CD14-positive monocyte (primary cell): ENCODE results near the gene LMO3. TPM values are rescaled to one million over a fixed set of nuclear protein-coding genes. Genes with fewer than 3 reads are reported as not detected.

Source experiments
- DNase-seq, 3 donors: peaks; one replicate each; pipeline ENCODE4 v3.0.0-alpha.2; 2011 to 2022
- H2AFZ ChIP-seq: 2 replicates; pipeline ENCODE4 v1.6.0; 2012; ENCODE audit warnings: mild to moderate bottlenecking, low read depth, low read length, inconsistent platforms; ENCODE audit not compliant: insufficient read depth, poor library complexity, severe bottlenecking
- H3K27ac ChIP-seq, 2 donors: 1 replicate in 1 of 2; 2 replicates in 1 of 2; pipeline ENCODE4 v1.5.1; 2012 to 2013; ENCODE audit warnings: low read length in 2 of 2, control low read depth in 1 of 2, inconsistent platforms in 1 of 2, low read depth in 1 of 2, mild to moderate bottlenecking in 1 of 2
- H3K27me3 ChIP-seq, 2 donors: one replicate each; pipeline versions ENCODE4 v1.6.0 to v1.6.1; 2011 to 2013; ENCODE audit warnings: low read length in 2 of 2; ENCODE audit not compliant: control insufficient read depth in 2 of 2, insufficient read depth in 2 of 2
- H3K36me3 ChIP-seq, 2 donors: replicated peaks in 1 of 2; 1 replicate in 1 of 2; 2 replicates in 1 of 2; pipeline versions ENCODE4 v1.5.1 to v1.6.1; 2012 to 2013; ENCODE audit warnings: low read length in 2 of 2, control low read depth in 1 of 2, inconsistent platforms in 1 of 2, mild to moderate bottlenecking in 1 of 2; ENCODE audit not compliant: insufficient read depth in 2 of 2, control insufficient read depth in 1 of 2
- H3K4me1 ChIP-seq, 2 donors: 1 replicate in 1 of 2; 2 replicates in 1 of 2; pipeline versions ENCODE4 v1.5.1 to v1.6.1; 2012 to 2013; ENCODE audit warnings: low read length in 2 of 2, control low read depth in 1 of 2, inconsistent platforms in 1 of 2, mild to moderate bottlenecking in 1 of 2, moderate library complexity in 1 of 2; ENCODE audit not compliant: insufficient read depth in 2 of 2, control insufficient read depth in 1 of 2
- H3K4me2 ChIP-seq: replicated peaks from 2 replicates; pipeline ENCODE3; 2012; ENCODE audit warnings: low read length, moderate library complexity, mild to moderate bottlenecking; ENCODE audit not compliant: poor library complexity, severe bottlenecking; ENCODE audit errors: extremely low read depth
- H3K4me3 ChIP-seq, 3 experiments: fragments of 200-600 bp in 1 of 3; sonication (generic) in 1 of 3; replicated peaks in 1 of 3; 1 replicate in 2 of 3; 2 replicates in 1 of 3; pipeline ENCODE4 v1.5.1; 2011 to 2013; ENCODE audit warnings: low read length in 3 of 3, mild to moderate bottlenecking in 3 of 3, control low read depth in 2 of 3, low read depth in 2 of 3, inconsistent platforms in 1 of 3, moderate library complexity in 1 of 3
- H3K79me2 ChIP-seq: 2 replicates; pipeline ENCODE4 v1.6.0; 2012; ENCODE audit warnings: mild to moderate bottlenecking, control low read depth, inconsistent platforms, low read length, moderate library complexity; ENCODE audit not compliant: insufficient read depth
- H3K9ac ChIP-seq: 2 replicates; pipeline ENCODE4 v1.6.0; 2017; ENCODE audit warnings: low read length, mild to moderate bottlenecking; ENCODE audit not compliant: insufficient read depth, poor library complexity, severe bottlenecking
- H3K9me3 ChIP-seq, 2 donors: replicated peaks in 1 of 2; 1 replicate in 1 of 2; 2 replicates in 1 of 2; pipeline versions ENCODE4 v1.5.1 to v1.6.1; 2012 to 2013; ENCODE audit warnings: low read length in 2 of 2, control low read depth in 1 of 2; ENCODE audit not compliant: control insufficient read depth in 1 of 2, insufficient read depth in 1 of 2
- H4K20me1 ChIP-seq: 2 replicates; pipeline ENCODE4 v1.6.0; 2012; ENCODE audit warnings: mild to moderate bottlenecking, low read length, control low read depth, moderate library complexity; ENCODE audit not compliant: insufficient read depth
- H3K27ac Mint-ChIP-seq, 7 donors: one replicate each; pipeline ENCODE4 v1.8.0; 2020; ENCODE audit warnings: mild to moderate bottlenecking in 7 of 7, mixed read lengths in 7 of 7, moderate library complexity in 6 of 7, inconsistent platforms in 2 of 7
- H3K27me3 Mint-ChIP-seq, 3 donors: one replicate each; pipeline ENCODE4 v1.8.0; 2021 to 2022; ENCODE audit warnings: low read depth in 3 of 3, mild to moderate bottlenecking in 3 of 3, mixed read lengths in 3 of 3, moderate library complexity in 3 of 3, inconsistent platforms in 1 of 3
- H3K36me3 Mint-ChIP-seq, 2 donors: one replicate each; pipeline ENCODE4 v1.8.0; 2020; ENCODE audit warnings: mixed read lengths in 2 of 2, inconsistent platforms in 1 of 2, mild to moderate bottlenecking in 1 of 2
- H3K4me1 Mint-ChIP-seq: one replicate; pipeline ENCODE4 v1.8.0; 2020; ENCODE audit warnings: mild to moderate bottlenecking, mixed read lengths
- H3K4me3 Mint-ChIP-seq, 2 donors: one replicate each; pipeline ENCODE4 v1.8.0; 2020; ENCODE audit warnings: mild to moderate bottlenecking in 2 of 2, mixed read lengths in 2 of 2, moderate library complexity in 1 of 2
- H3K9me3 Mint-ChIP-seq, 7 donors: one replicate each; pipeline ENCODE4 v1.8.0; 2020 to 2022; ENCODE audit warnings: mixed read lengths in 7 of 7, mild to moderate bottlenecking in 6 of 7, moderate library complexity in 6 of 7, inconsistent platforms in 2 of 7
- WGBS: methylation state at CpG from one replicate; pipeline ENCODE4 v1.1.5; 2013; ENCODE audit warnings: missing lambda C conversion rate; ENCODE audit not compliant: insufficient coverage; 5-methylcytosine and 5-hydroxymethylcytosine counted together
- intact Hi-C, 2 donors: fragments of 100-400 bp; cut with micrococcal nuclease; formaldehyde crosslinking; loops; one replicate each; pipeline versions ENCODE4 v1.15.0 to v1.15.1; 2023
- polyA plus RNA-seq, 3 donors: library from polyadenylated mRNA; depleted of rRNA in 1 of 3; unstranded in 2 of 3; stranded (reverse) in 1 of 3; fragments of 300-500 nt in 2 of 3; fragments of >200 nt in 1 of 3; fragmentation: Illumina TruSeq in 2 of 3; gene quantifications; 1 replicate in 2 of 3; 2 replicates in 1 of 3; pipeline ENCODE4 v1.2.3, GENCODE V29; 2012 to 2021
- TF ChIP-seq, protein P1 (sequence below): fragments of 200-600 bp; IDR thresholded peaks from one replicate; pipeline ENCODE4 v1.8.0; 2022; ENCODE audit warnings: antibody characterized with exemption, mild to moderate bottlenecking

LMO3 gene
- polyA plus RNA-seq, 3 donors = not detected

GRCh38 chr12:16605642-16606116, 283 bp downstream of the LMO3 start:
- H3K9me3 ChIP-seq = peaks cover 0 to 22% of the 10 kb centered on the region in 2 donors
- peak overlapping the region in 1 of 7 donors; percentile 39 for H3K27ac Mint-ChIP-seq
- peaks cover 0 to 2% of the 10 kb centered on the region in 2 donors for H3K4me1 ChIP-seq
- H3K36me3 Mint-ChIP-seq = no peaks in the 10 kb centered on the region
- no peak overlapping the region for H3K9ac ChIP-seq
- H3K36me3 ChIP-seq = no peaks in the 10 kb centered on the region
- no peak overlapping the region for H3K27ac ChIP-seq
- peak overlapping the region; percentile 53 to 86 for H3K4me3 Mint-ChIP-seq
- H4K20me1 ChIP-seq = no peaks in the 10 kb centered on the region
- TF ChIP-seq, protein P1, sequence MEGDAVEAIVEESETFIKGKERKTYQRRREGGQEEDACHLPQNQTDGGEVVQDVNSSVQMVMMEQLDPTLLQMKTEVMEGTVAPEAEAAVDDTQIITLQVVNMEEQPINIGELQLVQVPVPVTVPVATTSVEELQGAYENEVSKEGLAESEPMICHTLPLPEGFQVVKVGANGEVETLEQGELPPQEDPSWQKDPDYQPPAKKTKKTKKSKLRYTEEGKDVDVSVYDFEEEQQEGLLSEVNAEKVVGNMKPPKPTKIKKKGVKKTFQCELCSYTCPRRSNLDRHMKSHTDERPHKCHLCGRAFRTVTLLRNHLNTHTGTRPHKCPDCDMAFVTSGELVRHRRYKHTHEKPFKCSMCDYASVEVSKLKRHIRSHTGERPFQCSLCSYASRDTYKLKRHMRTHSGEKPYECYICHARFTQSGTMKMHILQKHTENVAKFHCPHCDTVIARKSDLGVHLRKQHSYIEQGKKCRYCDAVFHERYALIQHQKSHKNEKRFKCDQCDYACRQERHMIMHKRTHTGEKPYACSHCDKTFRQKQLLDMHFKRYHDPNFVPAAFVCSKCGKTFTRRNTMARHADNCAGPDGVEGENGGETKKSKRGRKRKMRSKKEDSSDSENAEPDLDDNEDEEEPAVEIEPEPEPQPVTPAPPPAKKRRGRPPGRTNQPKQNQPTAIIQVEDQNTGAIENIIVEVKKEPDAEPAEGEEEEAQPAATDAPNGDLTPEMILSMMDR = no peak
- H3K4me1 Mint-ChIP-seq = peaks cover 8% of the 10 kb centered on the region
- peaks cover 72 to 81% (median 77%) of the 10 kb centered on the region in 3 donors for H3K27me3 Mint-ChIP-seq
- peaks cover 0 to 12% (median 7%) of the 10 kb centered on the region in 7 donors for H3K9me3 Mint-ChIP-seq
- 0% methylated on average over 6 of the region's 23 CpGs for WGBS
- no peak overlapping the region for H2AFZ ChIP-seq
- H3K27me3 ChIP-seq = peaks cover 68 to 80% of the 10 kb centered on the region in 2 donors
- no peak overlapping the region for H3K4me2 ChIP-seq
- H3K79me2 ChIP-seq = no peaks in the 10 kb centered on the region
- DNase-seq = no peak
- H3K4me3 ChIP-seq = no peak overlapping the region
- intact Hi-C loops = no loop called here

DNA sequence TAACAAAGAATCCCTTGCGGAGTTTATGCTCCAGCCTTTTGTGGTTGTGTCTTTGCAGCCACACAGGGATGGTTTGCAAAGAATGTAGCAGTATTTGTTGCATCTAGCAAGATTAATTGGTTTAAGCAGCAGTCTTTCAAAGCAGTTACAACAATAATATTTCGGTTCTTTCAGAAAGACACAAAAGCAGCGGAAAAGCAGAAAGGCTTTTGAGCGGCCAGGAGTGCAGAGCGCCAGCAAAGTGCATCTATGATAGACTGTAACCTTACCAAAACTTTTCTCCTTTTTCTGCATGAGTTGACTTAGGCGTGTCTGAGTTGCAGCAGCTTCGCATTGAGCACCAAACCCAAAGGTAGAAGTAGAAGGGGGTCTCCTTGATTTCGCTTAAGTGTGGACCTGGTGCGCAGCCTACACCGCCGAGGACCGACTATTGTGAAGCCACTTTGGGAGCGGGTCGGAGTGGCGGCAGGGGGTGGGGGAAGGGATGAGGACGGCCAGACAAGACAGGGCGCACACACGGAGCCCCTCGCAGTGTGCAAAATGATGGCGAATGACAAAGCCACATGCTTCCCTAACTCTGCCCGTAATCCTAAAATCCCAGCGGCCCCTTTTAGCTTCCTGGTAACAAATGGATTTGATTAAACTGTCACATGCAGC, 1.2 kb downstream of the LMO3 start:
- Histone ChIP-seq H2AFZ (no peak overlapping the region), H3K9ac (no peak overlapping the region), H3K36me3 (no peaks in the 10 kb centered on the region), H3K4me2 (no peak overlapping the region), H3K27ac (no peak overlapping the region), H3K27me3 (peaks cover 59 to 71% of the 10 kb centered on the region in 2 donors), H3K4me1 (peaks cover 0 to 2% of the 10 kb centered on the region in 2 donors), H3K79me2 (no peaks in the 10 kb centered on the region), H4K20me1 (no peaks in the 10 kb centered on the region), H3K4me3 (no peak overlapping the region), H3K9me3 (peaks cover 0 to 22% of the 10 kb centered on the region in 2 donors)
- no peaks in the 10 kb centered on the region for H3K36me3 Mint-ChIP-seq
- no peak for DNase-seq
- H3K9me3 Mint-ChIP-seq = peaks cover 0 to 8% (median 5%) of the 10 kb centered on the region in 7 donors
- 21% methylated on average over 11 of the region's 22 CpGs for WGBS
- TF ChIP-seq, protein P1 = no peak
- peaks cover 8% of the 10 kb centered on the region for H3K4me1 Mint-ChIP-seq
- no peak overlapping the region for H3K27ac Mint-ChIP-seq
- intact Hi-C loops = no loop called here
- H3K27me3 Mint-ChIP-seq = peaks cover 62 to 71% (median 69%) of the 10 kb centered on the region in 3 donors
- H3K4me3 Mint-ChIP-seq = peak overlapping the region in 1 of 2 donors; percentile 74
